Measurements from ENCODE around the gene MTHFS.

GRCh38 chr15:79922512-79923078 lies 25.8 kb upstream of the MTHFS start:
- no peak for TF ChIP-seq POLR2A (IDR thresholded peaks at IDR 0.05)
- TF ChIP-seq CTCF (IDR thresholded peaks at IDR 0.05), result no peak
